GM21825 (cell line): ENCODE measurements around the gene LNPK.
"Not testable (repeated sequence)": the region's sequence is repeated elsewhere in the genome, so short reads cannot be mapped to it uniquely, and the experiment has no call there.

Experiments
- ATAC-seq: cut with Tn5 transposase; IDR thresholded peaks from one replicate; pipeline ENCODE4 v1.9.1; 2021; ENCODE audit warnings: mild to moderate bottlenecking, moderate library complexity; ENCODE audit not compliant: unreplicated experiment

LNPK gene

DNA sequence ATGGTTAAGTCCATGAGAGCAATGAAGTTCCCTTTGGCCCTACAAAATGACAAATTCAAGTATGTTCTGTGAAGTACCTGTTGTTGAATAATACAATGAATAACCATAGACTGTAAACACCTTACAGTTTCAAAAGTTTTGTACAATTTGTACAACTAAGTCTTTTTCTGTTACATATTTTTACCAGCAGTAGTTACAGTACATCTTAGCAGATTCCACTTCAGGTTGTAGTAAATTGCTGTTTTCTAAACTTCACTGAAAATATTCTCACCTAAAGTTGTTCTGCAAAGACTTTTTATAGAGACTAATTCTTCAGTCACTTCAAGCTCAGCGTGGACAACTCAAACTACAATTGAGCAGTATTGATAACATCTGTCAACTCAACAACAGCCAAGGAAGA is 28.7 kb downstream of the LNPK start:
- no peak for ATAC-seq

DNA sequence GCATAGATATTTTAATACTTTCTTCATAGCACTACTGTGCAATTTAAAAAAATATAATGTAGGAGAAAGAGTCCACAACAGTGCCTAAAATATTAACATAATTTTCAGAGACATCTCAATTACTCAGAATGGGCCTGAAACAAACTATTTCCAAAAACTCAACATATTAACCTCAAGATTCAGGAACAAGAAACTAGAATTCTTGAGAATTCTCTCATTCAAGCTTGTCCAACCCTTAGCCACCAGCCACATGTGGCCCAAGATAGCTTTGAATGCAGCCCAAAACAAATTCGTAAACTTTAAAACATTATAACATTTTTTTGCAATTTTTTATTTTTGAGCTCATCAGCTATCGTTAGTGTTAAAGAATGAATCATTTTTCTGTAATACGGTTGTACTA is 35.2 kb downstream of the LNPK start:
- no peak for ATAC-seq

DNA sequence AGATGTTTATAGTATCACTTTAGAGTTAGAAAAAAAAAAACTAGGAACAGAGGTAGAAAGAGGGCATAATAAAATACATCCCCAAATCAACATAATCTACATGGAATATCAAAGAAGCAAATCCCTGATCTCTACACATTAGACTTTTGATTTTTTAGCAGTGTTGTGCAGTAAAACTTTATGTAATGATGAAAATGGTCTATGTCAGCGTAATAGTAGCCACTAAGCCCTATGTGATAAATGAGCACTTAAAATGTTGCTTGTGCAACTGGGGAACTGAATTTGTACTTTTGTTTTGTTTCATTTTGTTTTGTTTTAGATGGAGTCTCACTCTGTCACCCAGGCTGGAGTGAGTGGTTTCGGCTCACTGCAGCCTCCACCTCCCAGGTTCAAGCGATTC is 36.3 kb downstream of the LNPK start:
- no peak for ATAC-seq

DNA sequence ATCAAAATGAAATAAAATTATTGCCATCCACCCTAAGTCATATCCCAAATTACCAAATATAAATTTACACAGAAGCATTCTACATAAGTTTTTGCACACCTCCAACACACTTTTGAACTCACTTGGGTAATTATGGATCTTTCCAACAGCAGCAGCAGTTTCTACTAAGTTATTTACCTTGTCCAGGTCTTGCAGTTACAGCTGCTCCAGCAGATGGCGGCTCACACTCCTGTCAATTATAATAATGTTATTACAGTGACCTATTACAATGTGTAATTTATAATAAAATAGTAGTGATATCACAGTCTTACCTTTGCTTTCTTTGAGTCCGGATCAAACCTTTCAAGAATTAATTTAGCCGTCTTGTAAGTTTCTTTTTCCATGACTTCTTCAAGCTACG is 37.9 kb downstream of the LNPK start:
- ATAC-seq, result no peak

DNA sequence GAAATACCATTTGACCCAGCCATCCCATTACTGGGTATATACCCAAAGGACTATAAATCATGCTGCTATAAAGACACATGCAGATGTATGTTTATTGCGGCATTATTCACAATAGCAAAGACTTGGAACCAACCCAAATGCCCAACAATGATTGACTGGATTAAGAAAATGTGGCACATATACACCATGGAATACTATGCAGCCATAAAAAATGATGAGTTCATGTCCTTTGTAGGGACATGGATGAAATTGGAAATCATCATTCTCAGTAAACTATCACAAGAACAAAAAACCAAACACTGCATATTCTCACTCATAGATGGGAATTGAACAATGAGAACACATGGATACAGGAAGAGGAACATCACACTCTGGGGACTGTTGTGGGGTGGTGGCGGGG is 38.9 kb downstream of the LNPK start:
- ATAC-seq, result not testable (repeated sequence)

DNA sequence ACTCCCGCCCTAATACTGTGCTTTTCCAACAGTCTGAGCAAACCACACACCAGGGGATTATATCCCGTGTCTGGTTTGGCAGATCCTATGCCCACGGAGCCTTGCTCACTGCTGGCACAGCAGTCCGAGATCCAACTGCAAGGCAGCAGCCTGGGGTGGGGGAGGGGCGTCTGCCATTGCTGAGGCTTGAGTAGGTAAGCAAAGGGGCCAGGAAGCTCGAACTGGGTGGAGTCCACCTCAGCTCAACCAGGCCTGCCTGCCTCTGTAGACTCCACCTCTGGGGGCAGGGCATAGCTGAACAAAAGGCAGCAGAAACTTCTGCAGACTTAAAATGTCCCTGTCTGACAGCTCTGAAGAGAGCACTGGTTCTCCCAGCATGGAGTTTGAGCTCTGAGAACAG is 44.2 kb downstream of the LNPK start:
- no peak for ATAC-seq

DNA sequence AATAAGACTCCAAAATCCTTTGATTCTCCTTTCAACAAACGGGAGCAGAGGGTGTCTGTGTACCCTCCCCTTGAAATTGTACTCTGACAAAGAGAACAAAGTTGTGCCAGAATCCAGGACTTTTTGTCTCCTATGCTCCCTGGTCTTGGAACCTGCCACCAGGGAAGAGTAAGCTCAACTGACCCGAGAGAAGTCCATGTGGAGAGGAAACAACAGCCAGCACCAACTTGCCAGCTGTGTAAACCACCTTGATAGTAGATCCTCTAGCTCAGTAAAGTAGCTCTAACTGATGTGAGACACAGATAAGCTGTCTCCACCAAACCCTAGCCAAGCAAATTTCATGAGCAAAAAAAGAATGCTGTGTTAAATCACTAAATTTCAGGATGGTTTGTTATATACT is 46.9 kb downstream of the LNPK start:
- no peak for ATAC-seq

DNA sequence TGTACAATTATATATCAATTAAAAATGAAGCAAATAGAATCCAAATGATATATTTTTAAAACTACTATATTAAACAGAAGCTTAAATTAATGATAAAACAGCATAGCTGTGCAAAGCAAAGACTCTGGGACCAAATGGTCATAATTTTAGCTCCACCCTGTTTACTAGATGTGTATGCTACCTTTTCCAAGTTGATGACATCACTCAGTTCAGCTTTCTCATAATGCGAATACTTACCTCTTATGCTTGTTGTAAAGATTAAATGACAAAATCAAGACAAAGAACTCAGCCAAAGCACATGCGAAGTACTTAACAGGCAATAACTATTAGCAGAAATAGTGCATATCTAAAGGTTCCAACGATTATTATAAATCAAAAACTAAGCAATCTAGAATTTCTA is 51.6 kb downstream of the LNPK start:
- ATAC-seq, result no peak

DNA sequence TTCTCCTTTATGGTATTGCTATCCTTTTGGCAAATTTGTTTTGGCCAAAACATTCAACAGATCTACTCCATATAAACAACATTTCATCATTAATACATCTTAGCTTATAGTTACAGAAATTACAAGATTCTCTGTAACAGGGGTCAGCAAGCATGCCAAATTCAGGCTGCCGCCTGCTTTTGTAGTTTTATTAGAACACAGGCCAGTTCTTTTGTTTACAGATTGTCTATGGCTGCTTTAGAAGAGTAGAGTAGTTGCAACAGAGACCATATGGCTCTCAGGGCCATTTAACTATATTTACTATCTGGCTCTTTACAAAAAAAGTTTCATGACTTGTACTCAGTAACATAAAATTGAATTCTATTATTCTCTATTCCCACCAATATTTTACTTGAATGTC is 53.9 kb downstream of the LNPK start:
- no peak for ATAC-seq

DNA sequence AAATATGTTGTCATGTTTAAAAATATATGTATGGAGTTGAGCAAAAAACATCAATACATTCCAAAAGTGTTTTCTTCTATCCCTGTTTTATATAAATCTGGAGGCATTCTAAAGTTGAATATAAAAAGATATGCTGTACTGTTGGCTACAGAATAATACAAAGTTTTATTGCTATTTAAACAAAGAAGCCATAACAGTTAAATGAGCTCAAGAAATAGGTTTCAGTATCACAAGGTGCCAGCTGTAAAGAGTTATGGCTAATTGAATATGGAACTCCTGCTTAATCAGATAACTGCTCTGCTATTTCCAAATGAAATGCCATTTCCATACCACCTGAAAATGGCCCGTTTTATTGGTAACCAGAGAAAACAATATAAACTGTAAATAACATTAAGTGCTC is 55.0 kb downstream of the LNPK start:
- ATAC-seq, result no peak

DNA sequence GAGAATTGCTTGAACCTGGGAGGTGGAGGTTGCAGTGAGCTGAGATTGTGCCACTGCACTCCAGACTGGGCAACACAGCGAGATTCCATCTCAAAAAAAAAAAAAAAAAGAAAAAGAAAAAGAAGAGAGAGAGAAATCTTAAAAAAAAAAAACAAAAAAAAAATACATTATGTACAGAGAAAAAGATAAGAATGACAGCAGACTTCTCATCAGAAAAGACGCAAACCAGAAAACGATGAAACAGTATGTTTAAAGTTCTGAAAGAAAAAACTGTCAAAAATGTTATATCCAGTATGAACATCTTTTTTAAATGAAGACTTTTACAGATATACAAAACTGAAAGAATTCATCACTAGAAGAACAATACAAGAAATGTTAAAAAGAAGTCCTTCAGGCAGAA is 60.4 kb downstream of the LNPK start:
- ATAC-seq, result no peak

DNA sequence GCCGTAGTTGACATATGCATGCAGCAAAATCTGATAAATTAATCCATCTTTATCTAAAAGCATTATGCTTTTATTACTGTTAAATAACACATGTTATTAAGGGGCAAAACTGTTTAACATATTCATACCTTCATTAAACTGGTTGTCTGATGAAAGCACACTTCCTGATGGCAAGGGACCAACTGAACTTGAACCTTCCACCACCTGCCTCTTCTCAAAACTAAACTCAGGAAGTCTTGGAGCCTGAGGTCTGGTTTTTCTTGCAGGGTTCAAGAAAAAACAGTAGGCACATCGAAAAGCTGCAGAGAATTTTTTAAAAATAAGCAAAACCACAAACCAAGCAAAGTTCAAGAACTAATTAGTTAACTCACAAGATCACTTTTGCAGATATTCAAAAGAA is 64.9 kb downstream of the LNPK start:
- no peak for ATAC-seq

DNA sequence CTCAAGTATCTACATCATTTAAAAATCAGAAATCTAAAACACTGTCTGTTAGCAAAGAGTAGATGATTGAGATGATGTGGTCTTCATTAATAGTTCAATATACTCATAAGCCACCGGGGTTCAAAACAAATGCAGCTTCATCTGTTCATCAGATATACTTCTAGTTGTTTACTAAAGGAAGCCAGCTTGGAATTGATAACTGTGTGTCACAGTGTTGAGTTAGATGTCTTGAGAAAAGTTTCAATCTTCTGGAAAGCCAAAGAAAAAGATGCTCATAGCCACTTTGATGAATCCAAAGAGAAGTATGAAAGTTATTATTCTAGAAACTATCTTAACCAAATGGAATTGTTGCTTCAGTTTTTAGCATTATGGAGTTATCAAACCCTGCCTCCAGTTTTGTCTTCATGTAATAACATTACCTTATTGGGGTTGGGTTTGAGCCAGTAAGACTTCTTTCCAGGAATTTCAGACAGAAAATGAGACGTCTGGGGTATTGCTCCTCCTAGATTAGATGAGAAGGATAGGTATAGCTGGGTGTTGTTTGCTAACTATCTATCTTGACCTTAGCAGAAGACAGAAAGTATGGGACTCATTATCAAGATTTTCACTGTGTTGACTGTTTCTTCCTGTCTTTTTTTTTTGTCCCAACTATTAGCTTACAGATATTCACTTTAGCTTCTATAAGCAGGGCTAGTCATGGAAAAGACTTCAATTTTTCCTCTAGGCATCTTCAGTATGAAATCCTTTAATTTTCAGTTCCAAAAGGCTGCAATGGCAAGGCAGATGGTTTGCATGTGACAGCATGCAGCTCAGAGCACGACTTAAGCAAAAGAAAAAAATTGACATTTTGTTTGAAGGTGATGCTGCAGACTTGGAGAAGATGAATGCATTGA is 66.5 kb downstream of the LNPK start:
- ATAC-seq, result no peak

DNA sequence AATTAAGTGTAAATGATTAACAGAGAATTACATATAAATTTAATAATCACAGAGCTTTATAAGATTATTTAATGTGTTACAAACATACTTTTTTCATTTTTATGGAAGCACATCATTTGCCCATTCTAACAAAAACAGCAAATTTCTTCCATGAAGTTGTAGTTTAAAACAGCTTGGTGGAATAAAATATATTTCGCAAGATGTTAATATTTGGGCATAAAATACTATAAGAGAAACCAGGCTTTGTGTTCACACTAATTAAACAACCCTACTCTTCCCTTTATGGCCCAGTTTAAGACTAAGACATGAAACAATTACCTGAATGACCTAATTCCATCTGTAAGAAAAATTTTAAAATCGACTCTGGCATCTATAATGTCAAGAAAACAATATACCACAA is 69.4 kb downstream of the LNPK start:
- no peak for ATAC-seq

DNA sequence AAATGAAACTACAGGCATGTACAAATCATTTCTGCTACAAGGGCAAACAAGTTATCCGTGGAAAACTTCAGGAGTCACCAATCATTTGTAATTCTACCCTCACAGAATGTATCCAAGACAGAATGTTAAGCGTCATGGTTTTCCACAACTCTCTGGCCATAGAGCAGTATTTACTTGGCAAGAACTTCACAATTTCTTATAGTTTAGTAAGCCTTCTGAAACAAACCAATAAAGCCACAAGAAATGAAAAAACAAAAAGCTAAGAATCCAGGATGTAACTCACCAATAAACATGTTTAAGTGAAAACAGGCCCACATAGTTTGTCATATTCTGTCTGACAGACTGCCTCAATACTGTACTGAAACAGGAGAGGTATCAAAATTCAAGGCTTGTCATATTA is 70.3 kb downstream of the LNPK start:
- no peak for ATAC-seq

DNA sequence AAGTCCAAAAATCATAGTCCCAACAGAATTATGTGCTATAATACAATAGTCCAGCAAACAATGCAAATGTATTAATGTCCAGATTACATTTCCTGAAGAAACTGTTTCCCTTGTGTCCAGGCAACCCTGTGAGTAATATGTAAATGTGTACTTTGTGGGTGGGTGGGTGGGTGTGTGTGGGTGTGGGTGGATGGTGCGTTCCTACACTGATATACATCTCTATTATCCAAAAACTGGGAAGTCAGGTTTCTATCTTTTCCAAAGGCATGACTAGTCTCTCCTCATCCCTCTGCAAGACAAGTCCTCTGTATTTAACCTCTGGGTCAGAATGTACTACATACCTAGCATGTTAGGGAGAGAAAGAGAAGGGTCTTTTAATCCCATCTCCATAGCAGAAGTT is 71.6 kb downstream of the LNPK start:
- no peak for ATAC-seq

DNA sequence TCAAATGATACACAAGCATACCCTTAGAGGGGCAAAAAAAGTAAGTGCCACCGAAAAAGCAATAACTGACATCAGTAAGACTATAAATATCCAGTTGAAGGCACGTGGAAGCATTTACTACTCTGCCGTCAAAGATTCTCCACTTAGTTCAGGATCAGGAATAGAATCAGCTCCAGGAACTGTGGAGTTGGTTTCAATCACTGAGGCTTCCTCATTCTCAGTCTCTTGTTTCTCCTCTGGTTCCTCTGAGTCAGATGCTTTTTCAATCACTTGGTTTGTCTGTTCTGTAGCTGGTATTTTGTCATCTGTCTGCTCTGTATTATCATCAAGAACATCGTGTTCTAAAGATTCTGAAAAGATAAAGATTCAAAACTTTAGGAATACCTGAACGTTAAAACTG is 72.2 kb downstream of the LNPK start:
- ATAC-seq, result no peak

DNA sequence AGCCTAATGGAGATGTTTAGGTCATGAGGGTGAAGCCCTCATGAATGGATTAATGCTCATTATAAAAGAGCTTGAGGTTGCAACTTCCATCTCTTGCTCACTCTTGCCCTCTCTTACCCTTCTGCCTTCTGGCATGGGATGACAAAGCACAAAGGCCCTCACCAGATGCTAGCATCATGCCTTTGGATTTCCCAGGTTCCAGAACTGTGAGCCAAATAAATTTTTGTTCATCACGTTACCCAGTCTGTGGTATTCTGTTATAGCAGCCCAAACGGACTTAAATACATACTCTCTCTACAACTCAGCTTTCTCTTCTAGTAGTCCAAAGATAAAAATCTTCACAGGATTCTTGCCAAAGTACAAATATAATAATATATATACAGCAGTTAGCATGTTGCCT is 75.8 kb downstream of the LNPK start:
- ATAC-seq, result no peak

DNA sequence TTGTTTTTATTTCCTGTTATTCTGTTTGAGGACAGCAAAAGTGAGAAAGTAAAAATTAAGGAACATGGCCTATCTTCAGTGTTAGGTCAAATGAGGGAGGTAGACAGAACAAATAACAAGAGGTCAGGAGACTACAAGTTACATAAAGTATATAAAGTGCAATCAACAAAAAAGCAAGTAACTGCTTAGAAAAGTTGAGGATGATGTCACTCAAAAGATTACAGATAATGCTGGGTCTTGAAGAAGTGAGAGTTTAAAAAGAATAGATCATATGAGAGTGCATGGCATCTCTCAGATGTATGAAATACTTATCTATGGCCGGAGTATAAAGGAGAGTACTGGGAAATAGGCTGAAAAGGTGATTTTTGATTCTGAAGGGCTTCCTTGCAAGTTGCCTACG is 79.9 kb downstream of the LNPK start:
- ATAC-seq, result no peak

DNA sequence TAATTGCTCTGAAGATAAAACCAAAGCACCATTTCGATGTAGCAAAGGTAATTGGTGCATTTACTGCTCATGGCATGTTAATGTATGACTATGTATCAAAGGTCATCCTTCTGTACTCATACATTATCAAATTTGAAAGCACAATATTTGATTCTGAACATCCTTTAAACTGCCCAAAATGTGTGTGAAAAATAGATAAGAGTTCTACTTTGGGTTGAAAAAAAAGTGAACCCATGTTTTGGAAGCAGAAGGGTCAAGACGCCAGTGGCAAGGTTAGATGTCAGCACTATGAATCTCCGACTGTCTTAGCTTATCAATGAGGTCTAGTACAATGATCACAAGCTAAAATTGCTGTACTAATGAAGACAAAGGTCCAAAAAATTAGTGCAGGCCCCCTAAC is 83.1 kb downstream of the LNPK start:
- ATAC-seq, result no peak

DNA sequence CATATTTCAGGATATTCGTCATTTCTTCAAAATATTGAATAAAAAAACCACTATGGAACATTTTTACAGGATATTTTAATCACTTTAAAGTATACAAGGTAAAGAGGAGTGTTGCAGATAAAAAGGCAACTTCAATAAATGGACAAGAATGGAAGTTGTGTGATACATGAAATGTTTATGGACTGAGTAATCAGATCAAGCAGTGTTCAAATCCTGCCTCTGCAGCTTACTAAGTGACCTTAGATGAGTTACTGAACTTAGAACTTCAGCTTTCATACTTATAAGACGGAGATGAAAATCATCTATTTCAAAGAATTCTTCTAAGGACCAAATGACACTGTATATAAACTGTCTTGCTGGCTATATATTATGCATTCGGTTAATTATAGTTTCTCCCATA is 87.2 kb downstream of the LNPK start:
- ATAC-seq, result no peak

DNA sequence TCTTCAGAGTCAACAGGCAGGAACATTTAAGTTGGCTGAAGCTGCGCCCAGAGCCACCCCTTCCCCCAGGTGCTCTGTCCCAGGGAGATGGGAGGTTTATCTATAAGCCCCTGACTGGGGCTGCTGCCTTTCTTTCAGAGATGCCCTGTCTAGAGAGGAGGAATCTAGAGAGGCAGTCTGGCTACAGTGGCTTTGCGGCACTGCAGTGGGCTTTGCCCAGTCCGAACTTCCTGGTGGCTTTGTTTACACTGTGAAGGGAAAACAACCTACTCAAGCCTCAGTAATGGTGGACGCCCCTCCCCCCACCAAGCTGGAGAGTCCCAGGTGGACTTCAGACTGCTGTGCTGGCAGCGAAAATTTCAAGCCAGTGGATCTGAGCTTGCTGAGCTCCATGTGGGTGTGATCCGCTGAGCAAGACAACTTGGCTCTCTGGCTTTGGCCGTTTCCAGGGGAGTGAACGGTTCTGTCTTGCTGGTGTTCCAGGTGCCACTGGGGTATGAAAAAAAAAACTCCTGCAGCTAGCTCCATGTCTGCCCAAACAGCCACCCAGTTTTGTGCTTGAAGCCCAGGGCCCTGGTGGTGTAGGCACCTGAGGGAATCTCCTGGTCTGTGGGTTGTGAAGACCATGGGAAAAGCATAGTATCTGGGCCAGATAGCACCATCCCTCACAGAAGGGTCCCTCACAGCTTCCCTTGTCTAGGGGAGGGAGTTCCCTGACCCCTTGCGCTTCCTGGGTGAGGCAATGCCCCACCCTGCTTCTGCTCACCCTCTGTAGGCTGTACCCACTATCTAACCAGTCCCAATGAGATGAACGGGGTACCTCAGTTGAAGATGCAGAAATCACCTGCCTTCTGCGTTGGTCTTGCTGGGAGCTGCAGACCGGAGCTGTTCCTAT is 88.0 kb downstream of the LNPK start:
- not testable (repeated sequence) for ATAC-seq
